Measurements from ENCODE around the gene FNTB. TPM values are rescaled to one million over a fixed set of nuclear protein-coding genes. Genes with fewer than 3 reads are reported as not detected.

The FNTB gene
- total RNA-seq, 1 experiment from 2014 or later, result 28.1 TPM

- Histone ChIP-seq H3F3A (ENCODE audit: low read length, unreplicated experiment) (no peaks in the 10 kb centered on the region), H3K4me3 (ENCODE audit: low read length) (no peak overlapping the region), H3K27ac (ENCODE audit: low read length) (no peak overlapping the region), H3K9ac (ENCODE audit: low read length) (no peak overlapping the region), H3K4me2 (ENCODE audit: low read length) (no peak overlapping the region), H4K20me1 (ENCODE audit: low read length) (no peaks in the 10 kb centered on the region), H3K9me2 (replicated peaks; ENCODE audit: low read length) (no peaks in the 10 kb centered on the region), H3K79me2 (ENCODE audit: low read length) (no peaks in the 10 kb centered on the region), H2AFZ (ENCODE audit: low read length) (no peak overlapping the region), H3K4me1 (ENCODE audit: insufficient read depth, low read length) (peaks cover 5% of the 10 kb centered on the region; the same call in 1 of the 2 replicates), H3K9me3 (ENCODE audit: low read length) (no peaks in the 10 kb centered on the region), H3K27me3 (ENCODE audit: low read length) (no peaks in the 10 kb centered on the region), H3K36me3 (ENCODE audit: low read depth, low read length) (peaks cover 7% of the 10 kb centered on the region; the same call in 1 of the 2 replicates)
- ChIA-PET POLR2A (ENCODE audit: unreplicated experiment) (no interaction called here), CTCF (no interaction called here)
- TF ChIP-seq, protein P1, sequence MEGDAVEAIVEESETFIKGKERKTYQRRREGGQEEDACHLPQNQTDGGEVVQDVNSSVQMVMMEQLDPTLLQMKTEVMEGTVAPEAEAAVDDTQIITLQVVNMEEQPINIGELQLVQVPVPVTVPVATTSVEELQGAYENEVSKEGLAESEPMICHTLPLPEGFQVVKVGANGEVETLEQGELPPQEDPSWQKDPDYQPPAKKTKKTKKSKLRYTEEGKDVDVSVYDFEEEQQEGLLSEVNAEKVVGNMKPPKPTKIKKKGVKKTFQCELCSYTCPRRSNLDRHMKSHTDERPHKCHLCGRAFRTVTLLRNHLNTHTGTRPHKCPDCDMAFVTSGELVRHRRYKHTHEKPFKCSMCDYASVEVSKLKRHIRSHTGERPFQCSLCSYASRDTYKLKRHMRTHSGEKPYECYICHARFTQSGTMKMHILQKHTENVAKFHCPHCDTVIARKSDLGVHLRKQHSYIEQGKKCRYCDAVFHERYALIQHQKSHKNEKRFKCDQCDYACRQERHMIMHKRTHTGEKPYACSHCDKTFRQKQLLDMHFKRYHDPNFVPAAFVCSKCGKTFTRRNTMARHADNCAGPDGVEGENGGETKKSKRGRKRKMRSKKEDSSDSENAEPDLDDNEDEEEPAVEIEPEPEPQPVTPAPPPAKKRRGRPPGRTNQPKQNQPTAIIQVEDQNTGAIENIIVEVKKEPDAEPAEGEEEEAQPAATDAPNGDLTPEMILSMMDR (conservative IDR thresholded peaks at IDR 0.05; ENCODE audit: low read depth, low read length), result peak; percentile 66
- TF ChIP-seq EZH2 (IDR thresholded peaks at IDR 0.05; ENCODE audit: low read length, unreplicated experiment), result no peak
- intact Hi-C loops (cut with micrococcal nuclease), result loop anchor here (1.0 kb wide), 1 partner anchor 45 kb away; no protein-coding TSS in a partner anchor
- DNase-seq, result peak; percentile 52
- no TSS peak for BruUV-seq (replicated peaks)
- ATAC-seq, result peak; percentile 74
These were observed 48.9 kb upstream of the FNTB start for GRCh38 chr14:64937821-64938193.

- H2AFZ ChIP-seq (ENCODE audit: low read length), result no peak overlapping the region
- ATAC-seq (no peak), DNase-seq (no peak)
- ChIA-PET CTCF (no interaction called here), POLR2A (ENCODE audit: unreplicated experiment) (no interaction called here)
- no TSS peak for BruUV-seq (replicated peaks)
- peaks cover 5% of the 10 kb centered on the region; the same call in 1 of the 2 replicates for H3K4me1 ChIP-seq (ENCODE audit: insufficient read depth, low read length)
- no peaks in the 10 kb centered on the region for H3F3A ChIP-seq (ENCODE audit: low read length, unreplicated experiment)
- no peaks in the 10 kb centered on the region for H3K9me2 ChIP-seq (replicated peaks; ENCODE audit: low read length)
- no peaks in the 10 kb centered on the region for H3K79me2 ChIP-seq (ENCODE audit: low read length)
- no peak overlapping the region for H3K4me3 ChIP-seq (ENCODE audit: low read length)
- no peak overlapping the region for H3K4me2 ChIP-seq (ENCODE audit: low read length)
- no peaks in the 10 kb centered on the region for H3K9me3 ChIP-seq (ENCODE audit: low read length)
- intact Hi-C loops (cut with micrococcal nuclease), result no loop called here
- TF ChIP-seq, protein P1 (conservative IDR thresholded peaks at IDR 0.05; ENCODE audit: low read depth, low read length), result no peak
- TF ChIP-seq EZH2 (IDR thresholded peaks at IDR 0.05; ENCODE audit: low read length, unreplicated experiment) (no peak), EZH2phosphoT487 (IDR thresholded peaks at IDR 0.05; ENCODE audit: borderline replicate concordance, low read length) (no peak)
- H3K27me3 ChIP-seq (ENCODE audit: low read length), result no peaks in the 10 kb centered on the region
- H3K9ac ChIP-seq (ENCODE audit: low read length), result no peak overlapping the region
- no peak overlapping the region for H3K27ac ChIP-seq (ENCODE audit: low read length)
- no peaks in the 10 kb centered on the region for H4K20me1 ChIP-seq (ENCODE audit: low read length)
- peaks cover 2% of the 10 kb centered on the region; the same call in 1 of the 2 replicates for H3K36me3 ChIP-seq (ENCODE audit: low read depth, low read length)
These were observed 47.5 kb upstream of the FNTB start for GRCh38 chr14:64938972-64939816.

DNA sequence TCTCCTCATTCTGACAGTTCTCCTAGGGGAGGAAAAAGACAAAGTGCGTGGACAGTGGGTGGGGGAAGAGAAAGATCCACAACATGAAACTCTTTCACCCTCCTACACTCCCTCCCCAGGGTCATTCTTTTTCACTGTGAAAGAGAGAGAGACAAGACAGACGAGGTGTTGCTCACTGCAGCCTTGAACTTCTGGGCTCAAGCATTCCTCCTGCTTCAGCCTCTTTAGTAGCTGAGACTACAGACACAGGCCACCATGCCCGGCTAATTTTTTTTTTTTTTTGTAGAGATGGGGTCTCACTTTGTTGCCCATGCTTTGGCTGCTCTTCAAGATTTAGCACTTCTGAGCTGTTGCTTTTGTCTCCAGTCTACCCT lies 46.9 kb upstream of the FNTB start:
- no peak for DNase-seq
- no TSS peak for BruUV-seq (replicated peaks)
- TF ChIP-seq EZH2 (IDR thresholded peaks at IDR 0.05; ENCODE audit: low read length, unreplicated experiment) (no peak), EZH2phosphoT487 (IDR thresholded peaks at IDR 0.05; ENCODE audit: borderline replicate concordance, low read length) (no peak)
- TF ChIP-seq, protein P1 (conservative IDR thresholded peaks at IDR 0.05; ENCODE audit: low read depth, low read length), result no peak
- Histone ChIP-seq H3K9me3 (ENCODE audit: low read length) (no peaks in the 10 kb centered on the region), H4K20me1 (ENCODE audit: low read length) (no peaks in the 10 kb centered on the region), H3K36me3 (ENCODE audit: low read depth, low read length) (no peaks in the 10 kb centered on the region), H3K9ac (ENCODE audit: low read length) (no peak overlapping the region), H3K27me3 (ENCODE audit: low read length) (no peaks in the 10 kb centered on the region), H3K4me2 (ENCODE audit: low read length) (no peak overlapping the region), H2AFZ (ENCODE audit: low read length) (no peak overlapping the region), H3K79me2 (ENCODE audit: low read length) (no peaks in the 10 kb centered on the region), H3F3A (ENCODE audit: low read length, unreplicated experiment) (no peaks in the 10 kb centered on the region), H3K9me2 (replicated peaks; ENCODE audit: low read length) (no peaks in the 10 kb centered on the region), H3K4me3 (ENCODE audit: low read length) (no peak overlapping the region), H3K27ac (ENCODE audit: low read length) (no peak overlapping the region), H3K4me1 (ENCODE audit: insufficient read depth, low read length) (peaks cover 5% of the 10 kb centered on the region; the same call in 1 of the 2 replicates)
- ChIA-PET CTCF (interaction anchor here (0.6 kb wide), 1 partner anchor 46 kb away, joined by 4 read pairs; no protein-coding TSS in a partner anchor), POLR2A (ENCODE audit: unreplicated experiment) (interaction anchor here (0.6 kb wide), 1 partner anchor 29 kb away, joined by 3 read pairs; no protein-coding TSS in a partner anchor)
- ATAC-seq, result no peak
- intact Hi-C loops (cut with micrococcal nuclease), result no loop called here

Measured in PC-3 (cell line).